Naive B cell (primary cell): ENCODE measurements around the gene LRWD1. TPM values are rescaled to one million over a fixed set of nuclear protein-coding genes. Genes with fewer than 3 reads are reported as not detected.
"Not testable (repeated sequence)": the region's sequence is repeated elsewhere in the genome, so short reads cannot be mapped to it uniquely, and the experiment has no call there.

Experiments used
- ATAC-seq, 2 donors: fragments of 150-1000 bp; cut with Tn5 transposase; 2 replicates each; pipeline ENCODE4 v1.10.0; 2021; ENCODE audit warnings: low read depth in 2 of 2, mild to moderate bottlenecking in 2 of 2, moderate library complexity in 2 of 2
- DNase-seq: peaks from one replicate; pipeline ENCODE4 v3.0.0; 2022
- H3K27ac Mint-ChIP-seq, 6 donors: one replicate each; pipeline ENCODE4 v1.8.0; 2020 to 2022; ENCODE audit warnings: mild to moderate bottlenecking in 6 of 6, mixed read lengths in 6 of 6, moderate library complexity in 5 of 6, inconsistent platforms in 2 of 6
- H3K27me3 Mint-ChIP-seq, 3 donors: one replicate each; pipeline ENCODE4 v1.8.0; 2021 to 2022; ENCODE audit warnings: mixed read lengths in 3 of 3, mild to moderate bottlenecking in 1 of 3
- H3K36me3 Mint-ChIP-seq, 2 donors: one replicate each; pipeline ENCODE4 v1.8.0; 2020 to 2022; ENCODE audit warnings: mixed read lengths in 2 of 2, inconsistent platforms in 1 of 2, mild to moderate bottlenecking in 1 of 2
- H3K4me1 Mint-ChIP-seq, 3 donors: one replicate each; pipeline ENCODE4 v1.8.0; 2020 to 2022; ENCODE audit warnings: mixed read lengths in 3 of 3, inconsistent platforms in 1 of 3, mild to moderate bottlenecking in 1 of 3, moderate library complexity in 1 of 3
- H3K4me3 Mint-ChIP-seq, 8 donors: one replicate each; pipeline ENCODE4 v1.8.0; 2020 to 2022; ENCODE audit warnings: mild to moderate bottlenecking in 8 of 8, mixed read lengths in 8 of 8, moderate library complexity in 8 of 8, inconsistent platforms in 2 of 8
- H3K9me3 Mint-ChIP-seq, 7 donors: one replicate each; pipeline ENCODE4 v1.8.0; 2020 to 2022; ENCODE audit warnings: mixed read lengths in 7 of 7, mild to moderate bottlenecking in 5 of 7, inconsistent platforms in 2 of 7, moderate library complexity in 1 of 7
- polyA plus RNA-seq, 6 donors: library from polyadenylated mRNA; unstranded; fragments of 300-500 nt; fragmentation: Illumina TruSeq; gene quantifications; one replicate each; pipeline ENCODE4 v1.2.3, GENCODE V29; 2021; ENCODE audit warnings: low read depth in 6 of 6

Gene LRWD1
- polyA plus RNA-seq, 6 donors from 2014 or later = 6.9 to 22.1 (median 17.3) TPM

DNA sequence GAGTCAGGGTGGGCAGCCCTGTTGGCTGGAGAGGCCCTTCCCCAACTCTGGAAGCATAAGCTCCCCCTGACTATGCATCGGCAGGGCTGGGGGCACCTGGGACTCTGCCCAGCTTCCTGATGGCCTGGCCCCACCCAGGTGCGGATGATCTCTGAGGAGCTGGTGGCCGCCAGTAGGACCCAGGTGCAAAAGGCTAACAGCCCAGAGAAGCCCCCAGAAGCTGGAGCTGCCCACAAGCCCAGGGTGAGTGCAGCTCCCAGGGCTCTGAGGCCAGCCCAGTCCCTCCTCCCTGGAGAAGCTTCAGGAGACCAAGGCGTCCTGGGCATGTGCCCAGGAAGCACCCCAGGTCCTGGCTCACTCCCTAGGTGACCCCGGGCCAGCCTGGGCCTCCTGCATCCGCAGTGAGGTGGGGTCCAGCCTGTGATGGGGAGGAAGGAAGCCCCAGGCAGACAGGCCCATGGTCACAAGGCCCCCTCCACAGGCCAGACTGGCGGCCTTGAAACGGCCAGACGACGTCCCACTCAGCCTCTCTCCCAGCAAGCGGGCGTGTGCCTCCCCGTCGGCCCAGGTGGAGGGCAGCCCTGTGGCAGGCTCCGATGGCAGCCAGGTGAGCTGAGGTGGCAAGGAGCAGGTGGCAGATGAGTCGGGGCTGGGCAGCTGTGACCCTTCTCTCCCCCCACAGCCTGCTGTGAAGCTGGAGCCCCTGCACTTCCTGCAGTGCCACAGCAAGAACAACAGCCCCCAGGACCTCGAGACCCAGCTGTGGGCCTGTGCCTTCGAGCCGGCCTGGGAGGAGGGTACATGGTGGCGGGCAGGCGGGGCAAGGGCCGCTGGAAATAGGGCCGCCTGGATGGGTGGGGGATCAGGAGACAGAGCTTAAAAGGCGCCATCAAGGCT, 3.0 kb downstream of the LRWD1 start:
- Mint-ChIP-seq H3K9me3 (no peaks in the 10 kb centered on the region), H3K4me3 (peak overlapping the region in 1 of 8 donors; percentile 44), H3K36me3 (no peaks in the 10 kb centered on the region), H3K4me1 (peaks cover 23 to 36% (median 23%) of the 10 kb centered on the region in 3 donors), H3K27me3 (no peaks in the 10 kb centered on the region), H3K27ac (no peak overlapping the region)
- ATAC-seq = no peak
- DNase-seq = no peak

DNA sequence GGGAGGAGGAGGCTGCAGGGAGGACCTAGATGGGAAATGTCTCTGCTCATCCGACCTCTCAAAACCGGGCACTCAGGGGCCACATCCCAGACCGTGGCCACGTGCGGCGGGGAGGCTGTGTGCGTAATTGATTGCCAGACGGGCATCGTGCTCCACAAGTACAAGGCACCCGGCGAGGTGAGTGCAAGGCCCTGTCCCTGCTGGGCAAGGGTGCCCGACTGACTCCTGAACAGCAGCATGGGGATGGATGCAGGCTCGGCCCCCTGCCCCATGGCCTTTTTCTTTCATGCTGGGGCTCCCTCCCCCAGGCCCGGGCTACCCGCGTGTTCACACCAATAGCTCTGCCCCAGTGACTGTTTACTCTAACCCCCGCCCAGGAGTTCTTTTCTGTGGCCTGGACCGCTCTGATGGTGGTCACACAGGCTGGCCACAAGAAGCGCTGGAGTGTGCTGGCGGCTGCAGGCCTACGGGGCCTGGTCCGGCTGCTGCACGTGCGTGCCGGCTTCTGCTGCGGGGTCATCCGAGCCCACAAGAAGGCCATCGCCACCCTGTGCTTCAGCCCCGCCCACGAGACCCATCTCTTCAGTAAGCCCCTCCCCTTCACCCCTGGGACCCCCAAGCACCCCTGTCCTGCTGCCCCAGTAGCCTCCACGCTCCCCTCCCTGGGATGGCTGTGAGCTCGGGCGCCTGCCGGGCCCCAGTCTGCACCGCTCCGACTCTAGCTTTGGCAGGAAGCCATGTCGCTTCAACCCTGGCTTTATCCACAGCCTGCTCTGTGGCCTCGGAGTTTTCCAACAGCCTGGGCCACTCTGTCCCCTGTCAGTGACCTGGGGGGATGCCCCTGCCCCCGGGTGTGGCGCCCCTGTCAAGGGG, 3.9 kb downstream of the LRWD1 start:
- ATAC-seq = no peak
- H3K9me3 Mint-ChIP-seq = no peaks in the 10 kb centered on the region
- no peaks in the 10 kb centered on the region for H3K36me3 Mint-ChIP-seq
- no peak overlapping the region for H3K4me3 Mint-ChIP-seq
- peaks cover 21 to 30% (median 21%) of the 10 kb centered on the region in 3 donors for H3K4me1 Mint-ChIP-seq
- no peak overlapping the region for H3K27ac Mint-ChIP-seq
- DNase-seq = no peak
- H3K27me3 Mint-ChIP-seq = no peaks in the 10 kb centered on the region

DNA sequence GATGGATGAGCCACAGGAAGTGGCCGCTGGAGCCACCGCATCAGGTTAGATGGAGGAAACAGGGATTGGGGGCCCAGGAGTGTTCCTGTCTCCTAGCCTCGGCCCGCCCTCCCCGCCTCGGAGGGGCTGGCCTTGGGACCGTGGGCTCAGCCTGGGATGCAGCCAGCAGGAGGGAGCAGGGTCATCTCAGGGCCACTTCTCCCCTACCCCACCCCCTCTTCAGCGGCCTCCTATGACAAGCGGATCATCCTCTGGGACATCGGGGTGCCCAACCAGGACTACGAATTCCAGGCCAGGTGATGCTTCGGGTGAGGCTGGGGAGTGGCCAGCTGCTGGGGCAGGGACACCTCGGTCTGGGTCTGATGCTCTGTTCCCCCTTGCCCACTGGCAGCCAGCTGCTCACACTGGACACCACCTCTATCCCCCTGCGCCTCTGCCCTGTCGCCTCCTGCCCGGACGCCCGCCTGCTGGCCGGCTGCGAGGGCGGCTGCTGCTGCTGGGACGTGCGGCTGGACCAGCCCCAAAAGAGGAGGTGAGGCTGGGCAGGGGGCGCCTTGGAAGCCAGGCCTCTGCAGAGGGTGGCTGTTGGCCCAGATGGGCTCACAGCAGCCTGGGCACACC, 4.7 kb downstream of the LRWD1 start:
- Mint-ChIP-seq H3K27ac (no peak overlapping the region), H3K27me3 (no peaks in the 10 kb centered on the region), H3K4me1 (peaks cover 15 to 24% (median 17%) of the 10 kb centered on the region in 3 donors), H3K36me3 (no peaks in the 10 kb centered on the region), H3K9me3 (no peaks in the 10 kb centered on the region), H3K4me3 (no peak overlapping the region)
- no peak for DNase-seq
- ATAC-seq = no peak

DNA sequence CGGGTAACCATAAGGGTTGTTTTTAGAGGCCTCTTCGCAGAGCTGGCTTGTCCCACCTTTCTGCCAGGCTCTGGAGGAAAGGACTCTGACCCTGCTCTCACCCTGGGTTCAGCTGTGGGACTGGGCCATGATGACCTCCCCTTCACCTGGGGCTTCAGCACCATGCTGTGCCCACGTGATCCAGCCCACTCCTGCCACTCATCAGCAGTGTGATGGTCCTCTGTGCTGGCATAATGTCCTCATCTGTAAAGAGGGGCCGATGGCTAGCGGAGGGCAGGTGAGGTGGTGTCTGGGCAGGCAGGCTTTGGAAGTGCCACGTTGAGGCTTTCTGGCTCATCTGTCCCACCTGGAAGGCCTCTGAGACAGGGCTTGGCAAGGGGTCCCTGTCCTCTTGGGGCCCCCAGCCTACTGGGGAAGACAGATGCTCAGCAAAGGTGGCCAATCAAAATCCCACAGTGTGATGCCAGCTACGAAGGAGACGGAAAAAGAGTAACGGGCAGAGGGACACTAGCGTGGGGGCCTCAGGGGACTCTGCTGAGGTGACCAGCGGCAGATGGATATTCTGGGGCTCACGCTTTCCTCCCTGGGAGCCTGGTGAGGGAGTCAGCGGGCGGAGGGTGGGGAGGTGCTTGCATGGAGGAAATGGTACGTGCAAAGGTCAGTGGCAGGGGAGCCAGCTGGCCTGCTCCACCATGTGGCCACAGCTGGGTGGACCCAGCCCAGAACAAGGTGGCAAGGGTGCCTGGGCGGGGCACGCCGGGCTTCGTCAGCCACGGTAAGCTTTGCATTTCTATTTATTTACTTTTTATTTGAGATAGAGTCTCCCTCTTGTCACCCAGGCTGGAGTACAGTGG, 5.4 kb downstream of the LRWD1 start:
- Mint-ChIP-seq H3K4me1 (peaks cover 15 to 23% (median 17%) of the 10 kb centered on the region in 3 donors), H3K4me3 (peak overlapping the region in 1 of 8 donors; percentile 41), H3K27me3 (no peaks in the 10 kb centered on the region), H3K9me3 (no peaks in the 10 kb centered on the region), H3K27ac (peak overlapping the region in 1 of 6 donors; percentile 24), H3K36me3 (no peaks in the 10 kb centered on the region)
- ATAC-seq (no peak), DNase-seq (no peak)

DNA sequence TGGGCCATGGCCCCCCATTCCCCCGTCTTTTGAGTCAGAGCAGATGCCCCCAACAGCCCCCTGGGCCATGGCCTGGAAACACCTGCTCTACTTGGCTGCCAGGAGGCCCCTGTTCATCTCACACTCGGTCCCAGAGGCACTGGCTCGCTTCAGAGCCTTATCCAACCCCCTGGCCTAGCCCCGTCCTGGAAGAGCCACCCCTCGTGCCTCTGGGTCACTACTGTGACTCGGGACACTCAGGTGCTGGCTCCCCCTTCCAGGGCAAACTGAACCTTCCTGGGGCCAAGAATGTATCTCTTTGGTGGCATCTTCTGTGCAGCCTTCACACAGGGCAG, 7.0 kb downstream of the LRWD1 start:
- peak overlapping the region in 2 of 6 donors; percentile 70 to 84 for H3K27ac Mint-ChIP-seq
- H3K4me3 Mint-ChIP-seq = peak overlapping the region in 1 of 8 donors; percentile 49
- no peaks in the 10 kb centered on the region for H3K27me3 Mint-ChIP-seq
- peaks cover 3 to 10% (median 8%) of the 10 kb centered on the region in 3 donors for H3K4me1 Mint-ChIP-seq
- ATAC-seq (no peak), DNase-seq (no peak)
- no peaks in the 10 kb centered on the region for H3K36me3 Mint-ChIP-seq
- H3K9me3 Mint-ChIP-seq = no peaks in the 10 kb centered on the region

DNA sequence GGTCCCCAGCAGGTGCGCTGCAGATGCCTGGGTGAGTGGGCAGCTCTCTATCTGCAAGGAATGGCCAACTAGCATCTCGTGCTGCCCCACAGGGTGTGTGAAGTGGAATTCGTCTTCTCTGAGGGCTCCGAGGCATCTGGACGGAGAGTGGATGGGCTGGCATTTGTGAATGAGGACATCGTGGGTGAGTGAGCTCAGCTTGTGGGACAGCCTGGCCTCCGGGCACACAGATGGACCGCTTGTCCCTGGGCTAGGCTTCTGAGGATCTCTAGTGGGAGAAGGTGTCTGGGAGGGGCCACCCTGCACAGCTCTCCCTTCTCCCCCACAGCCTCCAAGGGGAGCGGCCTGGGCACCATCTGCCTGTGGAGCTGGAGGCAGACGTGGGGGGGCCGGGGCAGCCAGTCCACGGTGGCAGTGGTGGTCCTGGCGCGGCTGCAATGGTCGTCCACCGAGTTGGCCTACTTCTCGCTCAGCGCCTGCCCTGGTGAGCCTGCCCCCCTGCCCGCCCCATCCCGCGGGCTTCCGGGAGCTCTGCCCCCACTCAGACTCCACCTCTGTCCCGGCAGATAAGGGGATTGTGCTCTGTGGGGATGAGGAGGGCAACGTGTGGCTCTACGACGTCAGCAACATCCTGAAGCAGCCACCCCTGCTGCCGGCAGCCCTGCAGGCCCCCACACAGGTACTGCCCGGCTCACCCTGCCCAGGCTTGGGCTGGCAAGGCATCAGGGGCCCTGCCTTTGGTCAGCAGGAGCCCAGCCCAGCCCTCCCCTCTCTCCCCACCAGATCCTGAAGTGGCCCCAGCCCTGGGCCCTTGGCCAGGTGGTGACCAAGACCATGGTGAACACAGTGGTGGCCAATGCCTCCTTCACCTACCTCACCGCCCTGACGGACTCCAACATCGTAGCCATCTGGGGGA, 7.6 kb downstream of the LRWD1 start:
- H3K27ac Mint-ChIP-seq = peak overlapping the region in 2 of 6 donors; percentile 70 to 84
- H3K4me3 Mint-ChIP-seq = peak overlapping the region in 1 of 8 donors; percentile 49
- H3K27me3 Mint-ChIP-seq = no peaks in the 10 kb centered on the region
- no peak for ATAC-seq
- no peaks in the 10 kb centered on the region for H3K36me3 Mint-ChIP-seq
- no peak for DNase-seq
- peaks cover 0 to 8% (median 2%) of the 10 kb centered on the region in 3 donors for H3K4me1 Mint-ChIP-seq
- no peaks in the 10 kb centered on the region for H3K9me3 Mint-ChIP-seq

DNA sequence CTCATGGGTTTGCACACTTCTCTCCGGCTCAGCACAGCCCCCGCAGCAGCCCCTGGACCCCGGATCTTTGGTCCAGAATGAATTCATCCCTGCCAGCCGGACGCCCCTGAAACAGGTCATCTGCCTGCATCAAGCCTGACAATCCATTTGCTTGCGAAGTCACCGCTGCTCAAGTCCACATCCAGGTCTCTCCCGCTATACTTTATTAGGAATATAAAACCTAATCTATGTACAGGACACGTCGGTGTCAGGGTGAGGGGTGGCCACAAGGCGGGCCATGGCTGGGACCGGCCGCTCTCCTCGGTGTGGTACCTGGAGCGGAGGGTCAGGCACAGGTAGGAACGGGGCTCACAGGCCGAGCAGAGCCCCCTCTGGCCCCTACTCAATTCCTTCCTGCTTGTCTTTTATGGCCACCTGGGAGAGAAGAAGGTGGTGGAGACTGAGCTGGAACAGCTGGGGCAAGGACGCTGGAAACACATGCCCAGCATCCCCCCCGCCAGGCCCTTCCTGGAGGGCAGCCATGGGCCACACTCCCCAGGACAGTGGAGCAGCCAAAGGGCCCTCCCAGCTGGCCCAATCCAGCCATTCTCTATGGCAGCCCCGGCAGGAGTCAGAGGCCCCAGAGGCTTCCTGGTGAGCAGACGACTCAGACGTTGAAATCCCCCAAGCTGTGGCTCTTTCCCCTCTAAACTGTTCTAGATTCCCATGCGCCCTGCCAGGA, 8.6 kb downstream of the LRWD1 start:
- Mint-ChIP-seq H3K36me3 (no peaks in the 10 kb centered on the region), H3K27ac (peak overlapping the region in 2 of 6 donors; percentile 18 to 47), H3K9me3 (no peaks in the 10 kb centered on the region), H3K4me1 (peaks cover 0 to 8% (median 0%) of the 10 kb centered on the region in 3 donors), H3K27me3 (no peaks in the 10 kb centered on the region), H3K4me3 (peak overlapping the region in 1 of 8 donors; percentile 47)
- no peak for DNase-seq
- ATAC-seq = no peak

DNA sequence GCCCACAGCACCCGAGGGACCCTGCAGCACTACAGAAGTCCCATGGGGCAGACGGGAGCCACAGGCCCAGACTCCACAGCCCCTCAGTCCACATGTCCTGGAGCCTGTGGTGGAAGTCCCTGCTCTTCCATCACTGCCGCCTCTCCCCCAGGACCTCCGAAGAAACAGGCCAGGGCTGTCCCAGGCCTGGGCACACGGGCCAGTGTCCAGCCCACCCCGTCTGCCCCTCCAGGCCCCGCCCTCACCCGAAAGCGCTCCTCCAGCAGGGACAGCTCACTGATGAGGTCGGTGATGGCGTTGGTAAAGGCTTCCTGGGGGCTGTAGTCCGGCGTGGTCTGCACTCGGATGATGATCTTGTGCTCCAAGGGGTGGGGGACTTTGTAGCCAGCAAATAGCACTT, 9.3 kb downstream of the LRWD1 start:
- not testable (repeated sequence) for H3K36me3 Mint-ChIP-seq, ATAC-seq, H3K27me3 Mint-ChIP-seq, H3K9me3 Mint-ChIP-seq, H3K4me3 Mint-ChIP-seq, H3K4me1 Mint-ChIP-seq, H3K27ac Mint-ChIP-seq, DNase-seq

DNA sequence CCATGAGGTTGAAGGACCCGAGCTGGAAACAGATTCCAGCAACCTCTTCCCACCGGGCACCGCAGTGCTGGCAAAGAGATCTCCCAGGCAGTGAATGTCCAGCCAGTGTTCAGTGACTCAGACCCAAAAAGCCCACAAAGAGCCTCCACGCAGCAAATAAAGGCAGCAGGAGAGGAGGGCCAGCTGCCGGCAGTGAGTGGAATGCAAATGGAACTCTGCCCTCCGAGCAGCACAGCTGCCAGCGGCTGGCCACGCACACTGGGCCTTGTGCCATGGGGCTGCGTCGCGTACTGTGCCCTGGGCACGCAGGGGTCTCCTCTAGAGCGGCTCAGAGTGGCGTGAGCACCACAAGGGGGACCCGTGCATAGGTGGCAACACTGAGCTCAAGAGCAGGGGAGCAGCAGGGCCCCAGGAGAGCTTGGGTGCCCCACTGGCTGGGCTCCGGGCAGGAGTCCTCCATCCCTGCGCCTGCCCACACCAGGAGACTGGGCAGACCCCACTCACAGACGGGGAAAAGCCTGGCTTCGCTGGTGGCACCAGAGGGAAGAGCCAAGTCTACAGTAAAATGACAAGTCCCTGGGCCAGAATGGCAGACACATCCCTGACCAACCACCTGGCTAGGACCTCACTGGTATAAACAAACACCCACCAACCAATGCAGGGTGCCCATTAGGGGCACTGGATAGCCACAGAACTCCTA, 10.1 kb downstream of the LRWD1 start:
- H3K9me3 Mint-ChIP-seq, H3K27me3 Mint-ChIP-seq, ATAC-seq, DNase-seq, H3K4me3 Mint-ChIP-seq, H3K36me3 Mint-ChIP-seq, H3K4me1 Mint-ChIP-seq, H3K27ac Mint-ChIP-seq: not testable (repeated sequence)

DNA sequence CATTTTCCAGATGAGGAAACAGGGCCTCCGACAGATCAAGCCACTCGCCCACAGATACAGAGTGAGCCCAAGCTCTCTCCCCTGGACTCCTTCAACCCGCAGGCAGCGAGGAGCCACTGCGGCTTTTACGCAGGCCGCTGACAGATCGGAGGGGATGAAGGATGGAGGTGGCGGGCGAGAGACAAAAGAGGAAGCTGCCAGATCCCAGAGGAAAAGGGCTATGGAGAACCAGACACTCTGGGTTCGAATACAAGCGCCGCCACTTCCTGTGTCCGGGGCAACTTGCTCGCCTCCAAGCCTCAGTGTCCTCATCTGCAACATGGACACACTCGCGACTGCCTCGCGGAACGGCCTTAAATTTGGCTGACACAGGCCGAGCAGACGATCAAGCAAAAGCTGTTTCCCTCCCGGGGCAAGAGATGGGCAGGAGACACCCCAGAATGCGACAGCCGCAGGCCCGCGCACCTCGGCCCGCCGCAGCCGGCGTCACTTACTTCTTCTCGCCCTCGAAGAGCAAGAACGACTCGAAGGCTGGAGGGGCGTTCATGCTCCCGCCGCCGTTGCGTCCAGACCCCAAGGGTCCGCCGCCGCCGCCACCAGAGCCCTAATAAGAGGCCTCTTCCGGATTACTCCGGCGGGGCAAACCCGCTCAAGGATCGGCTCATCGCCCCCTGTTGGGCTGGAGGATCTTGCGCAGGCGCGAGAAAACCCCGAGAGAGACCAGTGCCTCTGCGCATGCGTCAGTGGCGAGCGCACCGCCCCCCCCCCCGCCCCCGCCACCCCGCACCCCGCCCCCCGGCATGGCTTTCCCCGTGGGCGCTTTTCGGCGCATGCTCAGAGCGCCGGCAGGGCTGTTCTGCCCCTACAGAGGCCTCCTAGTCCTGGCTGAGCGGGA, 13.8 kb downstream of the LRWD1 start, which contains the start of gene POLR2J:
Gene POLR2J, minus strand, starts transcription at position 609 of the 895 bp plus-strand sequence. Its CDS starts 62 bp downstream, at position 547.
- H3K4me1 Mint-ChIP-seq, H3K9me3 Mint-ChIP-seq, H3K27me3 Mint-ChIP-seq, H3K36me3 Mint-ChIP-seq: not testable (repeated sequence)
- ATAC-seq = peak; percentile 86 to 89
- peak; percentile 90 for DNase-seq
- Mint-ChIP-seq H3K4me3 (peak within 1 kb of the TSS; percentile 78 to 96 (median 92)), H3K27ac (peak within 1 kb of the TSS; percentile 39 to 94 (median 80))
